ENCODE measurements around the gene KRTAP5-6.
"Not testable (repeated sequence)": the region's sequence is repeated elsewhere in the genome, so short reads cannot be mapped to it uniquely, and the experiment has no call there.

The KRTAP5-6 gene

GRCh38 chr11:1661454-1662269, 35.3 kb upstream of the KRTAP5-6 start:
- not testable (repeated sequence) for DNase-seq (ENCODE audit: low spot score)

GRCh38 chr11:1662699-1663283, 34.2 kb upstream of the KRTAP5-6 start:
- DNase-seq (ENCODE audit: low spot score) = not testable (repeated sequence)

- DNase-seq (ENCODE audit: low spot score) = no peak
Observed at GRCh38 chr11:1665313-1665712, 31.7 kb upstream of the KRTAP5-6 start.

- DNase-seq (ENCODE audit: low spot score) = no peak
Observed at GRCh38 chr11:1667121-1667850, 29.7 kb upstream of the KRTAP5-6 start.

- DNase-seq (ENCODE audit: low spot score) = no peak
Observed at GRCh38 chr11:1667906-1668305, 29.1 kb upstream of the KRTAP5-6 start.

GRCh38 chr11:1668911-1669473, 28.0 kb upstream of the KRTAP5-6 start:
- DNase-seq (ENCODE audit: low spot score) = no peak

GRCh38 chr11:1669546-1670218, 27.3 kb upstream of the KRTAP5-6 start:
- DNase-seq (ENCODE audit: low spot score) = no peak

- not testable (repeated sequence) for DNase-seq (ENCODE audit: low spot score)
Observed at GRCh38 chr11:1670457-1670856, 26.5 kb upstream of the KRTAP5-6 start.

- no peak for DNase-seq (ENCODE audit: low spot score)
Observed at GRCh38 chr11:1670905-1671371, 26.1 kb upstream of the KRTAP5-6 start.

GRCh38 chr11:1671658-1672057, 25.3 kb upstream of the KRTAP5-6 start:
- DNase-seq (ENCODE audit: low spot score) = no peak

- no peak for DNase-seq (ENCODE audit: low spot score)
Observed at GRCh38 chr11:1672613-1673350, 24.2 kb upstream of the KRTAP5-6 start.

GRCh38 chr11:1673446-1674172, 23.4 kb upstream of the KRTAP5-6 start:
- DNase-seq (ENCODE audit: low spot score) = no peak

GRCh38 chr11:1674173-1675131, 22.5 kb upstream of the KRTAP5-6 start:
- no peak for DNase-seq (ENCODE audit: low spot score)

- no peak for DNase-seq (ENCODE audit: low spot score)
Observed at GRCh38 chr11:1675536-1676228, 21.3 kb upstream of the KRTAP5-6 start.

- no peak for DNase-seq (ENCODE audit: low spot score)
Observed at GRCh38 chr11:1676229-1676740, 20.7 kb upstream of the KRTAP5-6 start.

GRCh38 chr11:1679881-1680280, 17.1 kb upstream of the KRTAP5-6 start:
- DNase-seq (ENCODE audit: low spot score) = no peak

GRCh38 chr11:1682225-1682905, 14.6 kb upstream of the KRTAP5-6 start:
- no peak for DNase-seq (ENCODE audit: low spot score)

GRCh38 chr11:1683216-1683615, 13.8 kb upstream of the KRTAP5-6 start:
- DNase-seq (ENCODE audit: low spot score) = not testable (repeated sequence)

Measured in HuH-7.5 (cell line).